Measurements from ENCODE around the gene SYVN1.

SYVN1 gene

GRCh38 chr11:65112546-65113360 is 21.6 kb downstream of the SYVN1 start:
- no peak for DNase-seq (ENCODE audit: low spot score)

- peak; percentile 97 for DNase-seq (ENCODE audit: low spot score)
Measured at GRCh38 chr11:65111744-65112545, 22.4 kb downstream of the SYVN1 start, which contains the start of gene TM7SF2. TSS of gene TM7SF2 (plus strand) at chr11:65111872. CDS start at chr11:65112016, 144 bp downstream.

GRCh38 chr11:65111159-65111743 is 23.1 kb downstream of the SYVN1 start:
- DNase-seq (ENCODE audit: low spot score) = no peak

- peak; percentile 76 for DNase-seq (ENCODE audit: low spot score)
Measured at GRCh38 chr11:65110354-65110861, 23.9 kb downstream of the SYVN1 start.

GRCh38 chr11:65109231-65110198 is 24.8 kb downstream of the SYVN1 start:
- no peak for DNase-seq (ENCODE audit: low spot score)

GRCh38 chr11:65108469-65109123 is 25.7 kb downstream of the SYVN1 start:
- DNase-seq (ENCODE audit: low spot score) = no peak

GRCh38 chr11:65107751-65108468 is 26.4 kb downstream of the SYVN1 start:
- DNase-seq (ENCODE audit: low spot score) = no peak

GRCh38 chr11:65107078-65107477 is 27.2 kb downstream of the SYVN1 start:
- DNase-seq (ENCODE audit: low spot score) = no peak

- DNase-seq (ENCODE audit: low spot score) = no peak
Measured at GRCh38 chr11:65104628-65105027, 29.7 kb downstream of the SYVN1 start.

- no peak for DNase-seq (ENCODE audit: low spot score)
Measured at GRCh38 chr11:65103476-65103875, 30.8 kb downstream of the SYVN1 start.

- DNase-seq (ENCODE audit: low spot score) = peak; percentile 78
Measured at GRCh38 chr11:65102142-65103095, 31.9 kb downstream of the SYVN1 start.

GRCh38 chr11:65100674-65101350 is 33.5 kb downstream of the SYVN1 start:
- DNase-seq (ENCODE audit: low spot score) = no peak

- no peak for DNase-seq (ENCODE audit: low spot score)
Measured at GRCh38 chr11:65096926-65097325, 37.4 kb downstream of the SYVN1 start.

GRCh38 chr11:65095974-65096806 is 38.1 kb downstream of the SYVN1 start, which contains the start of gene VPS51:
TSS of gene VPS51 (plus strand) at chr11:65096214. CDS start at chr11:65096251, 37 bp downstream.
- peak; percentile 89 for DNase-seq (ENCODE audit: low spot score)

- no peak for DNase-seq (ENCODE audit: low spot score)
Measured at GRCh38 chr11:65095427-65095826, 38.9 kb downstream of the SYVN1 start.

- DNase-seq (ENCODE audit: low spot score) = peak; percentile 74
Measured at GRCh38 chr11:65090628-65091027, 43.7 kb downstream of the SYVN1 start.

- no peak for DNase-seq (ENCODE audit: low spot score)
Measured at GRCh38 chr11:65089621-65090020, 44.7 kb downstream of the SYVN1 start.

Data from putamen (tissue), 1 donor.